ENCODE results near the gene LEAP2.

Gene LEAP2

GRCh38 chr5:132905938-132906337 is 32.5 kb downstream of the LEAP2 start:
- no peak overlapping the region for H3K27ac ChIP-seq (ENCODE audit: low read depth, low read length)
- no peaks in the 10 kb centered on the region for H3K4me1 ChIP-seq (ENCODE audit: control insufficient read depth, insufficient read depth, low read length)
- H3K4me3 ChIP-seq (ENCODE audit: low read depth, low read length), result no peak overlapping the region
- H3K27me3 ChIP-seq (ENCODE audit: control insufficient read depth, insufficient read depth, low read length), result no peaks in the 10 kb centered on the region
- peaks cover 56% of the 10 kb centered on the region for H3K36me3 ChIP-seq (ENCODE audit: control insufficient read depth, insufficient read depth, low read length)
- H3K9me3 ChIP-seq (ENCODE audit: control insufficient read depth, insufficient read depth, low read depth, low read length), result no peaks in the 10 kb centered on the region
- H3K9ac ChIP-seq (ENCODE audit: low read length), result no peak overlapping the region

GRCh38 chr5:132907161-132907560 is 33.7 kb downstream of the LEAP2 start:
- no peaks in the 10 kb centered on the region for H3K9me3 ChIP-seq (ENCODE audit: control insufficient read depth, insufficient read depth, low read depth, low read length)
- H3K27ac ChIP-seq (ENCODE audit: low read depth, low read length), result no peak overlapping the region
- no peaks in the 10 kb centered on the region for H3K4me1 ChIP-seq (ENCODE audit: control insufficient read depth, insufficient read depth, low read length)
- H3K36me3 ChIP-seq (ENCODE audit: control insufficient read depth, insufficient read depth, low read length), result peaks cover 49% of the 10 kb centered on the region
- H3K9ac ChIP-seq (ENCODE audit: low read length), result no peak overlapping the region
- no peak overlapping the region for H3K4me3 ChIP-seq (ENCODE audit: low read depth, low read length)
- no peaks in the 10 kb centered on the region for H3K27me3 ChIP-seq (ENCODE audit: control insufficient read depth, insufficient read depth, low read length)

DNA sequence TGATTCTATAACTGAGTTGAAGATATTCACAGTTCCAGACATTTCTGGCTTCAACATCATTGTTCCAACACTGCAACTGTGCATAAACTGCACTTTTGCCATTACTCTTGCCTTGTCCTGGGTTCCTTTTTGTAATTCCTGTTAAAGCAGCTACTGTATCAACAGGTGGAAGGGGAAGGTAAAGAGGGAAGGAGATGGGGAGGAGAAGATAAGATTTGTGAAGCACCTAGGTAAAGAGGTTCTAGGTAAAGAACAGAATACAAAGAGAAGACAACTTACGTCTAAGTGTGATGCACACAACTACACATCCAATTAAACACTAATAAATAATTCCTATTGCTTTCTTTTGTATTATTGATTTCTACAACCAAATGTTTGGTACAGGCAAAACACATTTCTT is 36.2 kb downstream of the LEAP2 start:
- Histone ChIP-seq H3K27me3 (ENCODE audit: control insufficient read depth, insufficient read depth, low read length) (no peaks in the 10 kb centered on the region), H3K9ac (ENCODE audit: low read length) (no peak overlapping the region), H3K4me1 (ENCODE audit: control insufficient read depth, insufficient read depth, low read length) (no peaks in the 10 kb centered on the region), H3K4me3 (ENCODE audit: low read depth, low read length) (no peak overlapping the region), H3K9me3 (ENCODE audit: control insufficient read depth, insufficient read depth, low read depth, low read length) (no peaks in the 10 kb centered on the region), H3K36me3 (ENCODE audit: control insufficient read depth, insufficient read depth, low read length) (peaks cover 43% of the 10 kb centered on the region), H3K27ac (ENCODE audit: low read depth, low read length) (no peak overlapping the region)

DNA sequence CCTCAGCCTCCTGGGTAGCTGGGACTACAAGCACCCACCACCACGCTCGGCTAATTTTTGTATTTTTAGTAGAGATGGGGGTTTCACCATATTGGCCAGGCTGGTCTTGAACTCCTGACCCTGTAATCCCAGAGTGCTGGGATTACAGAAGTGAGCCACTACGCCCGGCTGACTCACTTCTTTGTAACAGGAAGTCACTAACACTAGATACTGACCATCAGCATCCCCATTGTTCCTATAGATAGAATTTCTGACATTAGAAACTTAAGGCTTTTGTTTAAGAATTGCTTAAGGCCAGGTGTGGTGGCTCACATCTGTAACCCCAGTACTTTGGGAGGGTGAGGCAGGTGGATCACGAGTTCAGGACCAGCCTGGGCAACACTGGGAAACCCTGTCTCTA is 42.2 kb downstream of the LEAP2 start:
- Histone ChIP-seq H3K36me3 (ENCODE audit: control insufficient read depth, insufficient read depth, low read length) (peaks cover 44% of the 10 kb centered on the region), H3K4me3 (ENCODE audit: low read depth, low read length) (no peak overlapping the region), H3K27ac (ENCODE audit: low read depth, low read length) (no peak overlapping the region), H3K4me1 (ENCODE audit: control insufficient read depth, insufficient read depth, low read length) (no peaks in the 10 kb centered on the region), H3K9me3 (ENCODE audit: control insufficient read depth, insufficient read depth, low read depth, low read length) (no peaks in the 10 kb centered on the region), H3K27me3 (ENCODE audit: control insufficient read depth, insufficient read depth, low read length) (no peaks in the 10 kb centered on the region), H3K9ac (ENCODE audit: low read length) (no peak overlapping the region)

GRCh38 chr5:132916086-132916485 is 42.6 kb downstream of the LEAP2 start:
- no peak overlapping the region for H3K4me3 ChIP-seq (ENCODE audit: low read depth, low read length)
- H3K9ac ChIP-seq (ENCODE audit: low read length), result no peak overlapping the region

More at GRCh38 chr5:132916086-132916485, 42.6 kb downstream of the LEAP2 start:
- H3K27me3 ChIP-seq (ENCODE audit: control insufficient read depth, insufficient read depth, low read length), result no peaks in the 10 kb centered on the region
- H3K4me1 ChIP-seq (ENCODE audit: control insufficient read depth, insufficient read depth, low read length), result no peaks in the 10 kb centered on the region
- H3K36me3 ChIP-seq (ENCODE audit: control insufficient read depth, insufficient read depth, low read length), result peaks cover 45% of the 10 kb centered on the region
- no peaks in the 10 kb centered on the region for H3K9me3 ChIP-seq (ENCODE audit: control insufficient read depth, insufficient read depth, low read depth, low read length)
- H3K27ac ChIP-seq (ENCODE audit: low read depth, low read length), result no peak overlapping the region
